ENCODE data around the gene ZSCAN22. TPM values are rescaled to one million over a fixed set of nuclear protein-coding genes. Genes with fewer than 3 reads are reported as not detected.

ZSCAN22 gene
- total RNA-seq, 1 donor from 2014 or later, result 1.3 TPM

GRCh38 chr19:58284199-58284598 lies 42.6 kb upstream of the ZSCAN22 start:
- no peak for DNase-seq (ENCODE audit: low read depth)
- no peak overlapping the region for H3K4me3 ChIP-seq (ENCODE audit: low read depth, low read length)
- no peak for TF ChIP-seq CTCF (conservative IDR thresholded peaks at IDR 0.05; ENCODE audit: low read depth, low read length)

- TF ChIP-seq CTCF (conservative IDR thresholded peaks at IDR 0.05; ENCODE audit: low read depth, low read length), result no peak
- DNase-seq (ENCODE audit: low read depth), result no peak
- H3K4me3 ChIP-seq (ENCODE audit: low read depth, low read length), result no peak overlapping the region
These were observed 34.9 kb upstream of the ZSCAN22 start for GRCh38 chr19:58291943-58292342.

GRCh38 chr19:58294743-58295374 lies 31.9 kb upstream of the ZSCAN22 start:
- no peak overlapping the region for H3K4me3 ChIP-seq (ENCODE audit: low read depth, low read length)
- DNase-seq (ENCODE audit: low read depth), result no peak
- TF ChIP-seq CTCF (conservative IDR thresholded peaks at IDR 0.05; ENCODE audit: low read depth, low read length), result no peak

- no peak for TF ChIP-seq CTCF (conservative IDR thresholded peaks at IDR 0.05; ENCODE audit: low read depth, low read length)
- H3K4me3 ChIP-seq (ENCODE audit: low read depth, low read length), result no peak overlapping the region
- no peak for DNase-seq (ENCODE audit: low read depth)
These were observed 30.7 kb upstream of the ZSCAN22 start for GRCh38 chr19:58296104-58296503.

GRCh38 chr19:58300620-58301019 lies 26.2 kb upstream of the ZSCAN22 start:
- DNase-seq (ENCODE audit: low read depth), result no peak
- no peak for TF ChIP-seq CTCF (conservative IDR thresholded peaks at IDR 0.05; ENCODE audit: low read depth, low read length)
- no peak overlapping the region for H3K4me3 ChIP-seq (ENCODE audit: low read depth, low read length)

GRCh38 chr19:58304255-58304654 lies 22.5 kb upstream of the ZSCAN22 start:
- no peak for DNase-seq (ENCODE audit: low read depth)
- peak overlapping the region; percentile 75 for H3K4me3 ChIP-seq (ENCODE audit: low read depth, low read length)
- TF ChIP-seq CTCF (conservative IDR thresholded peaks at IDR 0.05; ENCODE audit: low read depth, low read length), result no peak

- DNase-seq (ENCODE audit: low read depth), result no peak
- peak overlapping the region; percentile 75 for H3K4me3 ChIP-seq (ENCODE audit: low read depth, low read length)
- no peak for TF ChIP-seq CTCF (conservative IDR thresholded peaks at IDR 0.05; ENCODE audit: low read depth, low read length)
These were observed 22.1 kb upstream of the ZSCAN22 start for GRCh38 chr19:58304748-58305064.
